Naive thymus-derived CD4-positive, alpha-beta T cell (primary cell): Measurements from ENCODE around the gene PLD1. TPM values are rescaled to one million over a fixed set of nuclear protein-coding genes. Genes with fewer than 3 reads are reported as not detected.

Experiments
- ATAC-seq: fragments of 150-1000 bp; cut with Tn5 transposase; 2 replicates; pipeline ENCODE4 v1.10.0; 2021; ENCODE audit warnings: mild to moderate bottlenecking, moderate library complexity
- CTCF ChIA-PET: fragments of 350-600 bp; sonication (Branson Sonifier 250); formaldehyde crosslinking; loops from one replicate; lab custom pipeline; 2021; ENCODE audit warnings: antibody characterized with exemption; lab: Charles Lee
- POLR2A ChIA-PET: fragments of 350-600 bp; sonication (Branson Sonifier 250); formaldehyde crosslinking; loops from one replicate; lab custom pipeline; 2021; ENCODE audit warnings: antibody characterized with exemption, inconsistent platforms; lab: Charles Lee
- DNase-seq, 9 donors: peaks; one replicate each; pipeline versions ENCODE4 v3.0.0 to v3.0.0-alpha.2; 2020 to 2022; ENCODE audit warnings: mixed read lengths in 1 of 9
- H3K27ac ChIP-seq: one replicate; pipeline ENCODE4 v1.7.0; 2013; ENCODE audit warnings: mild to moderate bottlenecking, low read depth, low read length, moderate library complexity
- H3K27me3 ChIP-seq, 2 donors: one replicate each; pipeline ENCODE4 v1.7.0; 2013; ENCODE audit warnings: low read length in 2 of 2, mild to moderate bottlenecking in 2 of 2, moderate library complexity in 2 of 2; ENCODE audit not compliant: control insufficient read depth in 2 of 2, insufficient read depth in 2 of 2
- H3K36me3 ChIP-seq, 3 experiments: 1 replicate in 2 of 3; 2 replicates in 1 of 3; pipeline ENCODE4 v1.7.0; 2013; ENCODE audit warnings: low read length in 3 of 3, mild to moderate bottlenecking in 3 of 3, moderate library complexity in 1 of 3; ENCODE audit not compliant: insufficient read depth in 3 of 3, control insufficient read depth in 2 of 3
- H3K4me1 ChIP-seq, 2 donors: one replicate each; pipeline ENCODE4 v1.7.0; 2013; ENCODE audit warnings: low read length in 2 of 2, mild to moderate bottlenecking in 2 of 2, moderate library complexity in 1 of 2; ENCODE audit not compliant: control insufficient read depth in 2 of 2, insufficient read depth in 2 of 2
- H3K4me3 ChIP-seq: 2 replicates; pipeline ENCODE4 v1.7.0; 2013; ENCODE audit warnings: mild to moderate bottlenecking, low read length
- H3K9me3 ChIP-seq, 3 experiments: 1 replicate in 2 of 3; 2 replicates in 1 of 3; pipeline ENCODE4 v1.7.0; 2013; ENCODE audit warnings: low read length in 3 of 3; ENCODE audit not compliant: control insufficient read depth in 2 of 3
- H3K27ac Mint-ChIP-seq, 9 donors: one replicate each; pipeline ENCODE4 v1.8.0; 2020 to 2022; ENCODE audit warnings: mixed read lengths in 9 of 9, mild to moderate bottlenecking in 8 of 9, moderate library complexity in 5 of 9, inconsistent platforms in 2 of 9
- H3K27me3 Mint-ChIP-seq, 5 donors: one replicate each; pipeline ENCODE4 v1.8.0; 2021 to 2022; ENCODE audit warnings: mixed read lengths in 5 of 5, mild to moderate bottlenecking in 1 of 5
- H3K36me3 Mint-ChIP-seq, 5 donors: one replicate each; pipeline ENCODE4 v1.8.0; 2020 to 2022; ENCODE audit warnings: mixed read lengths in 5 of 5, mild to moderate bottlenecking in 3 of 5, inconsistent platforms in 1 of 5
- H3K4me1 Mint-ChIP-seq, 7 donors: one replicate each; pipeline ENCODE4 v1.8.0; 2020 to 2022; ENCODE audit warnings: mixed read lengths in 7 of 7, mild to moderate bottlenecking in 3 of 7, inconsistent platforms in 1 of 7
- H3K4me3 Mint-ChIP-seq, 10 donors: one replicate each; pipeline ENCODE4 v1.8.0; 2020 to 2022; ENCODE audit warnings: mild to moderate bottlenecking in 10 of 10, mixed read lengths in 10 of 10, moderate library complexity in 6 of 10, inconsistent platforms in 2 of 10
- H3K9me3 Mint-ChIP-seq, 11 donors: one replicate each; pipeline ENCODE4 v1.8.0; 2020 to 2022; ENCODE audit warnings: mixed read lengths in 11 of 11, mild to moderate bottlenecking in 4 of 11, inconsistent platforms in 1 of 11, moderate library complexity in 1 of 11
- intact Hi-C, 2 donors: fragments of 100-400 bp; cut with micrococcal nuclease; formaldehyde crosslinking; loops; one replicate each; pipeline ENCODE4 v1.15.1; 2023
- polyA plus RNA-seq, 2 donors: library from polyadenylated mRNA; unstranded; fragments of 300-500 nt; fragmentation: Illumina TruSeq; gene quantifications; one replicate each; pipeline ENCODE4 v1.2.3, GENCODE V29; 2021
- total RNA-seq, 6 experiments: library from RNA in 5 of 6; stranded (reverse) in 5 of 6; gene quantifications; 1 replicate in 5 of 6; 2 replicates in 1 of 6; pipeline ENCODE4 v1.2.3 and lab custom pipeline; 2021 to 2026

PLD1 gene
- total and polyA plus RNA-seq, 7 experiments from 2014 or later, result 0.36 to 12.9 (median 1.4) TPM; not detected in 2

DNA sequence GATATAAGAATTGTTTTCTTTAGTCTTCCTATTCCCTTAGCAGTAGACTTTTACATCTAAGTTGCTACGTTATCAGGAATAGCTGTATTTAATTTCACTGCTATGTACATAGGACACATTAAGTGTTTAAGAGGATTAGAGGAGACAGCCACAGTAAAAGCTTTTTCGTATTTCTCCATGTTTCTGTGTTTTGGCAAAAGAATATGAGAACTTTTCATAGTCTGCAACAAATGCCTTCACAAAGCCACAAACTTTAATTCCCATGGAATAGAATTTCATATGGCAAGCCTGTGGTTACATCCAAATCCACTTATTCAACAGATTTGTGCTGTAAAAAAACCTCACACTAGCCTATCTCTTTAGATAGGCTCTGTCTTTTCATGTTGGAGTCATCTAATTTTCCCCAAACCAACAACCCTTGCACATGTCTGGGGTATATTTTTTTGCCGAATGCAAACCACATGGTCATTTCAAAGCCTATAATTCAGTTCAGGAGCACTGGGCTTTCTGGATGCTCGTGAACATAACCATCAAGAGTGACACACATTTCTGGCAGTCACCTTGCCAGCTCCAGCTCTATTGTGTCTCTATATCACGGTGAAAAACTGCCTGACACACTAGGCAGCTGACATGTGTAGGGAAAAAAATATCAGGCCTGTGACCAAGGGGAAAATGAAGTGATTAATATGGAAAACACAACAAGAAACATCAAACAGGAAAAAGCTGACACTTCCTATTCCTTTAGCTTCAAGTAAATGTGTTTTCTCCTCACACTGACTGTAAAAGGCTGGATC, 19.2 kb downstream of the PLD1 start:
- DNase-seq (no peak), ATAC-seq (no peak)
- Mint-ChIP-seq H3K36me3 (no peaks in the 10 kb centered on the region), H3K27ac (no peak overlapping the region), H3K4me1 (no peaks in the 10 kb centered on the region), H3K27me3 (peaks cover 0 to 15% (median 0%) of the 10 kb centered on the region in 5 donors), H3K4me3 (no peak overlapping the region), H3K9me3 (peaks cover 0 to 3% (median 0%) of the 10 kb centered on the region in 11 donors)
- POLR2A ChIA-PET, result no interaction called here
- H3K9me3 ChIP-seq, result no peaks in the 10 kb centered on the region
- intact Hi-C loops, result no loop called here
- CTCF ChIA-PET, result no interaction called here
- H3K36me3 ChIP-seq, result no peaks in the 10 kb centered on the region
- H3K4me1 ChIP-seq, result no peaks in the 10 kb centered on the region
- peaks cover 0 to 3% of the 10 kb centered on the region in 2 donors for H3K27me3 ChIP-seq
- H3K27ac ChIP-seq, result no peak overlapping the region
- H3K4me3 ChIP-seq, result no peak overlapping the region

DNA sequence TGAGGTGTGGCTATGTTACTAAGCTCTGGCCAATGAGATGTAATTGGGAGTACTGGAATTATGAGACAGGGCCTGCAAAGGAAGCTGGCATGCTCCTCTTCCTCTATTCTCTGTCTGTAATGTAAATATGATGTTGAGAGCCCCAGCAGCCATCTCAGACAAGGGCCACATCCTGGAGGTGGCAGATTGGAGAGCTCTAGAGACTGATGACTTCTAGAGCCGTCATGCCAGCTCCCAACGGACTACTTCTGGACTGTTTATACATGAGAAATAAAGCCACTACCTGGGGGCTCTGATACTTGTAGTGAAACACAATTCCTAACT, 19.7 kb downstream of the PLD1 start:
- no peak for DNase-seq
- Histone ChIP-seq H3K4me1 (no peaks in the 10 kb centered on the region), H3K4me3 (no peak overlapping the region), H3K27ac (no peak overlapping the region), H3K27me3 (peaks cover 0 to 3% of the 10 kb centered on the region in 2 donors), H3K9me3 (no peaks in the 10 kb centered on the region), H3K36me3 (no peaks in the 10 kb centered on the region)
- Mint-ChIP-seq H3K27me3 (peaks cover 0 to 15% (median 0%) of the 10 kb centered on the region in 5 donors), H3K9me3 (peaks cover 0 to 3% (median 0%) of the 10 kb centered on the region in 11 donors), H3K27ac (no peak overlapping the region), H3K36me3 (no peaks in the 10 kb centered on the region), H3K4me3 (no peak overlapping the region), H3K4me1 (no peaks in the 10 kb centered on the region)
- intact Hi-C loops, result no loop called here
- CTCF ChIA-PET, result no interaction called here
- POLR2A ChIA-PET, result no interaction called here
- no peak for ATAC-seq

DNA sequence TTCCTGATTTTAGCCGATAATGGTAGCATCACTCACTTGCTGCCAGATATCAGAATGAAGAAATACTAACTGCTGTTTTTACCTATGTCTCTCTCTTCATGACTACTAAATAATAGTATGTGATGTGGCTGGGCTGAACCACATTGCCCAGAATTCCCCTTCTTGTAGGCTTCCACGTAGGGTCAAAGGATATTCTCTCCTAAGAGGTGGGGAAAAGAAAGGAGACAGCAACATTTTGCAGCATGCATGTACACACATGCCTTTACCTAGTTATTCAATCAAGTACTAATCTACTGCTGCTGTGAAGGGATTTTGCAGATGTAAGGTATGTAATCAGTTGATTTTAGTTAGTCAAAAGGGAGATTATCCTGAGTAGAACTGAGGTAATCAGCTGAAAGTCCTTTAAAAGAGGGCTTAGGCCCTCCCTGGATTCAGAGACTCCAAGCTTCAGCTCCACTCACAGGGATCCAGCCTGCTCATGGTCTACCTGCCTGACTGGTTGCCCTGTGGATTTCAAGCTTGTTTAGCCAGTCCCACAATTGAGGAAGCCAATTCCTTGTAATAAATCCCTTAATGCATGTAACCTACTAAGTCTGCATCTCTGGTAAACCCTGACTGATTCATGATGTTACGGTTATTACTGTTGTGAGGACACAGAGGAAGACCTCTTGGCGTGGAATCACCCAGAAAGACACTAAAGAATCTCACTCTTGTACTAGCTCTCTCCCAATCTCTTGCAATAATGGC, 20.4 kb downstream of the PLD1 start:
- H3K9me3 Mint-ChIP-seq, result peaks cover 0 to 3% (median 0%) of the 10 kb centered on the region in 11 donors
- no peaks in the 10 kb centered on the region for H3K9me3 ChIP-seq
- intact Hi-C loops, result no loop called here
- ATAC-seq (no peak), DNase-seq (no peak)
- no peak overlapping the region for H3K27ac Mint-ChIP-seq
- H3K36me3 ChIP-seq, result no peaks in the 10 kb centered on the region
- peaks cover 0 to 3% of the 10 kb centered on the region in 2 donors for H3K27me3 ChIP-seq
- H3K36me3 Mint-ChIP-seq, result no peaks in the 10 kb centered on the region
- ChIA-PET CTCF (interaction anchor here (0.7 kb wide), 1 partner anchor 1360 kb away, joined by 4 read pairs; no protein-coding TSS in a partner anchor), POLR2A (no interaction called here)
- H3K4me1 Mint-ChIP-seq, result no peaks in the 10 kb centered on the region
- peaks cover 0 to 15% (median 0%) of the 10 kb centered on the region in 5 donors for H3K27me3 Mint-ChIP-seq
- H3K27ac ChIP-seq, result no peak overlapping the region
- H3K4me3 Mint-ChIP-seq, result no peak overlapping the region
- no peaks in the 10 kb centered on the region for H3K4me1 ChIP-seq
- no peak overlapping the region for H3K4me3 ChIP-seq

DNA sequence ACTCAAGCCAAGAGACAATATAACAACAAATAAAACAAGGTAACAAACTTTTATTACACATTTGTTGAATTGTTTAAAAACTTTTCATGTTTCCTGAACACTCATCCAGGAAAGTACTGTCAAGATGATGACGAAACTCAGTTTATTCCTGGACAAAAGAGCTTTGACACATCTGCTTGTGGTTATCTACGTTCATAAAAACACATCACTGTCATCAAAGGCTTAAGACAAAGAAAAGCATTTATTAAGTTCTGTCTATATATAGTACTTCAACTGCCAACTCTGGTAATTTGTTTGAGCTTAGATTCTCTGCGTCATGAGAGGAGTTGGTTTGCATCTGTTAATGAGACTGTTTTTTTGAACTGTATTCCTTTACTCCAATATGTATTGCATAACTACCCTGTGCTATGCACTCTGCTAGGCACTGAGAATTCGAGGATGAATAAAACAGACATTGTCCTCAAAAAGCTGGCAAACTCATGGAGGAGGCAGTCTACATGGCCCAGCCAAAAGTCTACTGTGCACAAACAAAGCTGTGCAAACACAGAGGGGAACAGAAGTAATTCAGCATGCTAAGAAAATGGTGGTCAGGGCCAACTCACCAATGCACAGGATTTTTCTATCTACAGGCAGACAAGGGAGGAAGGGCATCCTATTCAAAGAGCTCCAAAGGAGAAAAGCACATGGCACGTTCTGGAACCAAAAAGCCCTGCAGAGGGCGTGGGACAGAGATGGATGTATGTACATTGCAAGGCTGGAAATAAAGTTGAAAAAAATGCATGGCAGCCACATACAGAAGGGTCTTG, 21.5 kb downstream of the PLD1 start:
- H3K4me3 ChIP-seq, result no peak overlapping the region
- DNase-seq (no peak), ATAC-seq (no peak)
- no peaks in the 10 kb centered on the region for H3K36me3 ChIP-seq
- no peaks in the 10 kb centered on the region for H3K9me3 ChIP-seq
- intact Hi-C loops, result no loop called here
- CTCF ChIA-PET, result interaction anchor here (0.7 to 1.1 kb wide), 2 partner anchors 16 to 1359 kb away, joined by 3 to 4 read pairs; no protein-coding TSS in a partner anchor
- Mint-ChIP-seq H3K27ac (no peak overlapping the region), H3K4me3 (no peak overlapping the region), H3K4me1 (no peaks in the 10 kb centered on the region), H3K36me3 (no peaks in the 10 kb centered on the region), H3K9me3 (peaks cover 0 to 3% (median 0%) of the 10 kb centered on the region in 11 donors), H3K27me3 (peaks cover 0 to 19% (median 0%) of the 10 kb centered on the region in 5 donors)
- POLR2A ChIA-PET, result no interaction called here
- no peaks in the 10 kb centered on the region for H3K4me1 ChIP-seq
- peaks cover 0 to 3% of the 10 kb centered on the region in 2 donors for H3K27me3 ChIP-seq
- H3K27ac ChIP-seq, result no peak overlapping the region

DNA sequence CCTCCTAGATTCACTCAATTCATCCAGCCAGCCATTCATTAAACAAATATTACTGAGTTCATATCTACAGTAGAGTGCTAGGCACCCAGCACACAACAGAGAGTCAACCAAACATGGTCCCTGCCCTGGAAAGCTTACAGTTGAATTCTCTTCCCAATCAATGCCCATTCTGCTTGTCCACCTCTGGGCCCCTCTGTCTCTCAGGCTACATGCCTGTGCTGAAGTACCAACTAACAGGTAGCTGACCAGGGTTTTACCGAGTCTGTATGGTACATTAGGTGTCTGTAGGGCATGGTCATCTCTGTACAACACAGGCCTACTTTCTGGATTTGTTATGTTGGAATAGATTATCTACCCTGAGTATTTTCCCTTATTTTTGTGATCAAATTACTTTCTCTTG, 23.3 kb downstream of the PLD1 start:
- Mint-ChIP-seq H3K36me3 (no peaks in the 10 kb centered on the region), H3K4me1 (no peaks in the 10 kb centered on the region), H3K27me3 (peaks cover 0 to 15% (median 0%) of the 10 kb centered on the region in 5 donors), H3K9me3 (peaks cover 0 to 3% (median 0%) of the 10 kb centered on the region in 11 donors), H3K4me3 (no peak overlapping the region), H3K27ac (no peak overlapping the region)
- no peaks in the 10 kb centered on the region for H3K9me3 ChIP-seq
- CTCF ChIA-PET, result no interaction called here
- POLR2A ChIA-PET, result no interaction called here
- H3K27me3 ChIP-seq, result peaks cover 0 to 3% of the 10 kb centered on the region in 2 donors
- no peak overlapping the region for H3K27ac ChIP-seq
- no peak for ATAC-seq
- no peaks in the 10 kb centered on the region for H3K4me1 ChIP-seq
- H3K4me3 ChIP-seq, result no peak overlapping the region
- intact Hi-C loops, result no loop called here
- H3K36me3 ChIP-seq, result no peaks in the 10 kb centered on the region
- no peak for DNase-seq

DNA sequence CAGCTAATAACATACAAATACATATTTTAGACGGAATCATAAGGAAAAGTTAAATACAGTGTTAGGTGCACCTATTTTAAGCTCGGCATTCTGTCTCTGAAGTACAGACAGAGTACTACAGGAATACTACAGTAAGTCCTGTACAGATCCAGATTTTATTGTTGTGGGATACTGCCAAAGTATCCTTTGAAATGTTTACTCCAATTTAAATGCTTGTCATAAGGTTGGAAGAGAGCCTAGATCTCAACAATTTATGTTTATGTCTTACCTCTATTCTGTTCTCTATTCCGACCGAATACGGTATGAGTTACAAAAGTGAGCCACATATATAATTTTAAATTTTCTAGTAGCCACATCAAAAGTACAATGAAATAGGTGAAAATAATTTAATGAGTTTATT, 25.3 kb downstream of the PLD1 start:
- H3K4me3 ChIP-seq, result no peak overlapping the region
- H3K27ac Mint-ChIP-seq, result no peak overlapping the region
- DNase-seq (no peak), ATAC-seq (no peak)
- no peaks in the 10 kb centered on the region for H3K4me1 Mint-ChIP-seq
- H3K36me3 ChIP-seq, result no peaks in the 10 kb centered on the region
- peaks cover 0 to 3% (median 0%) of the 10 kb centered on the region in 11 donors for H3K9me3 Mint-ChIP-seq
- ChIA-PET CTCF (interaction anchor here (1.2 kb wide), 1 partner anchor 823 kb away, joined by 3 read pairs; no protein-coding TSS in a partner anchor), POLR2A (no interaction called here)
- no peaks in the 10 kb centered on the region for H3K9me3 ChIP-seq
- peaks cover 0 to 22% (median 8%) of the 10 kb centered on the region in 5 donors for H3K27me3 Mint-ChIP-seq
- no peak overlapping the region for H3K4me3 Mint-ChIP-seq
- H3K27ac ChIP-seq, result no peak overlapping the region
- H3K27me3 ChIP-seq, result peaks cover 0 to 3% of the 10 kb centered on the region in 2 donors
- no peaks in the 10 kb centered on the region for H3K4me1 ChIP-seq
- intact Hi-C loops, result no loop called here
- no peaks in the 10 kb centered on the region for H3K36me3 Mint-ChIP-seq
